ENCODE data around the gene MAML1.
A peak's percentile ranks its signal among the peaks of the same experiment; 100 is the strongest.
"Not testable (repeated sequence)": the region's sequence is repeated elsewhere in the genome, so short reads cannot be mapped to it uniquely, and the experiment has no call there.

MAML1 gene

GRCh38 chr5:179732918-179733771, 523 bp downstream of the MAML1 start:
- peak in 3 of 5 experiments; percentile 10 to 65 (median 30) for DNase-seq

- DNase-seq, result no peak
These were observed 1.1 kb downstream of the MAML1 start for GRCh38 chr5:179733772-179734126.

- DNase-seq, result no peak
These were observed 2.0 kb downstream of the MAML1 start for GRCh38 chr5:179734536-179735164.

GRCh38 chr5:179738742-179739141, 6.1 kb downstream of the MAML1 start:
- DNase-seq, result no peak

GRCh38 chr5:179744106-179744505, 11.5 kb downstream of the MAML1 start:
- not testable (repeated sequence) for DNase-seq

GRCh38 chr5:179746872-179747271, 14.2 kb downstream of the MAML1 start:
- no peak for DNase-seq

- no peak for DNase-seq
These were observed 15.2 kb downstream of the MAML1 start for GRCh38 chr5:179747811-179748210.

GRCh38 chr5:179749857-179750508, 17.4 kb downstream of the MAML1 start:
- DNase-seq, result no peak

- DNase-seq, result no peak
These were observed 21.3 kb downstream of the MAML1 start for GRCh38 chr5:179753971-179754370.

- DNase-seq, result no peak
These were observed 22.4 kb downstream of the MAML1 start for GRCh38 chr5:179755022-179755421.

- peak in 1 of 5 experiments; percentile 82 for DNase-seq
These were observed 26.3 kb downstream of the MAML1 start for GRCh38 chr5:179758955-179759354.

- DNase-seq, result peak in 2 of 5 experiments; percentile 10 to 84
These were observed 27.2 kb downstream of the MAML1 start for GRCh38 chr5:179759581-179760551.

GRCh38 chr5:179762079-179762780, 29.6 kb downstream of the MAML1 start:
- DNase-seq, result peak in 2 of 5 experiments; percentile 34 to 71

- no peak for DNase-seq
These were observed 30.2 kb downstream of the MAML1 start for GRCh38 chr5:179762781-179763176.

GRCh38 chr5:179763215-179763945, 30.8 kb downstream of the MAML1 start:
- peak in 4 of 5 experiments; percentile 24 to 65 (median 34) for DNase-seq

- no peak for DNase-seq
These were observed 31.4 kb downstream of the MAML1 start for GRCh38 chr5:179764056-179764455.

- DNase-seq, result no peak
These were observed 32.8 kb downstream of the MAML1 start for GRCh38 chr5:179765400-179765799.

- no peak for DNase-seq
These were observed 33.6 kb downstream of the MAML1 start for GRCh38 chr5:179766021-179766725.

GRCh38 chr5:179766726-179767455, 34.3 kb downstream of the MAML1 start:
- DNase-seq, result no peak
